ENCODE measurements around the gene ERAL1. TPM values are rescaled to one million over a fixed set of nuclear protein-coding genes. Genes with fewer than 3 reads are reported as not detected.

The ERAL1 gene
- total and polyA plus RNA-seq, 2 of the 8 experiments (the other 6 are each of a cell fraction or from before 2014, with no cell fraction given), result 67.8 to 122 TPM

GRCh38 chr17:28902819-28903545 lies 48.2 kb downstream of the ERAL1 start, which contains the start of gene DHRS13:
Gene DHRS13 (minus strand): TSS chr17:28903079. CDS start chr17:28902944, 135 bp downstream.
- Histone ChIP-seq H3K4me3 (ENCODE audit: extremely low read depth in 1 of 4, insufficient read depth in 2 of 4, low read depth in 3 of 4, low read length in 4 of 4) (peak within 1 kb of the TSS; percentile 52 to 85 (median 72)), H3K79me2 (ENCODE audit: control insufficient read depth in 1 of 2, insufficient read depth in 2 of 2, low read length in 2 of 2) (peaks cover 0 to 3% of the 10 kb centered on the region in 2 experiments; a peak in 2 of 4 replicates), H4K5ac (ENCODE audit: insufficient read length, low read depth, low read length) (no peak within 1 kb of the TSS), H2BK5ac (ENCODE audit: low read depth, low read length) (peak within 1 kb of the TSS; percentile 46; the same call in 1 of the 2 replicates), H3K27me3 (replicated peaks in 1 of 4; ENCODE audit: control insufficient read depth in 3 of 4, extremely low read depth in 1 of 4, insufficient read depth in 3 of 4, low read length in 3 of 4) (no peaks in the 10 kb centered on the region), H3K9me3 (ENCODE audit: insufficient read depth in 2 of 2, low read depth in 1 of 2, low read length in 1 of 2) (no peaks in the 10 kb centered on the region), H2BK120ac (replicated peaks; ENCODE audit: low read depth, low read length) (no peak within 1 kb of the TSS), H3K36me3 (ENCODE audit: control insufficient read depth in 2 of 4, insufficient read depth in 4 of 4, low read length in 3 of 4) (peaks cover 17 to 24% (median 21%) of the 10 kb centered on the region in 4 experiments; a peak in 7 of 8 replicates), H4K8ac (ENCODE audit: extremely low read depth, insufficient read depth, low read length) (peak within 1 kb of the TSS; percentile 92), H3K79me1 (ENCODE audit: low read depth, low read length) (peaks cover 3% of the 10 kb centered on the region), H2AFZ (ENCODE audit: low read length) (no peak within 1 kb of the TSS), H3K18ac (ENCODE audit: extremely low read depth, low read length) (peak within 1 kb of the TSS; percentile 91), H3K27ac (ENCODE audit: low read depth, low read length) (peak within 1 kb of the TSS; percentile 54), H3K23ac (ENCODE audit: insufficient read length) (no peak within 1 kb of the TSS), H2BK12ac (ENCODE audit: low read depth, low read length) (peak within 1 kb of the TSS; percentile 63; the same call in 1 of the 2 replicates), H3K14ac (ENCODE audit: insufficient read length) (no peak within 1 kb of the TSS), H4K20me1 (replicated peaks in 1 of 2; ENCODE audit: control insufficient read depth in 1 of 2, insufficient read depth in 2 of 2, low read length in 2 of 2) (peaks cover 2 to 6% of the 10 kb centered on the region in 2 experiments), H3K9ac (replicated peaks in 1 of 4; ENCODE audit: extremely low read depth in 1 of 4, low read depth in 3 of 4, low read length in 3 of 4) (peak within 1 kb of the TSS; percentile 35 to 84 (median 71)), H3K23me2 (ENCODE audit: low read depth, low read length) (peaks cover 8% of the 10 kb centered on the region; the same call in 1 of the 2 replicates), H3K4ac (replicated peaks; ENCODE audit: insufficient read length, low read depth, low read length) (peak within 1 kb of the TSS; percentile 87), H2AK5ac (ENCODE audit: low read depth, low read length) (peak within 1 kb of the TSS; percentile 68), H2BK15ac (ENCODE audit: low read length) (no peak within 1 kb of the TSS), H3K4me2 (ENCODE audit: insufficient read depth in 1 of 2, low read depth in 2 of 2, low read length in 2 of 2) (peak within 1 kb of the TSS; percentile 70 to 88), H3K4me1 (replicated peaks in 1 of 4; ENCODE audit: control insufficient read depth in 3 of 4, insufficient read depth in 4 of 4, low read length in 3 of 4) (peaks cover 0 to 9% (median 5%) of the 10 kb centered on the region in 4 experiments; a peak in 5 of 7 replicates), H4K91ac (replicated peaks; ENCODE audit: insufficient read length, low read length) (peak within 1 kb of the TSS; percentile 34), H3K56ac (replicated peaks; ENCODE audit: insufficient read length, low read depth, low read length) (peak within 1 kb of the TSS; percentile 86), H2BK20ac (ENCODE audit: low read length) (0 out of 2 replicates have a peak within 1 kb of the TSS, but pooled peaks have one; percentile 82)
- DNase-seq (ENCODE audit: low read depth in 1 of 2, low spot score in 2 of 2) (peak; percentile 87 to 97), FAIRE-seq (no peak)
- ChIA-PET POLR2A (ENCODE audit: partially characterized antibody) (interaction anchor here (1.2 to 7.7 kb wide), 9 partner anchors 9 to 183 kb away, joined by 4 to 71 read pairs (median 7); partner anchors contain the start of genes NEK8, RPL23A and TLCD1), CTCF (ENCODE audit: partially characterized antibody) (interaction anchor here (0.6 to 5.6 kb wide), 29 partner anchors 9 to 218 kb away, joined by 3 to 45 read pairs (median 4); partner anchors contain the start of genes FAM222B, NEK8 and TLCD1)
- 3% methylated on average over 52 of the region's 55 CpGs; no CpG with 5 or more reads in 1 of the 2 experiments for WGBS, 2 experiments (ENCODE audit: extremely low coverage in 1 of 2, insufficient coverage in 1 of 2, insufficient read length in 1 of 2, insufficient replicate concordance in 2 of 2, low coverage in 1 of 2, low lambda C conversion rate in 2 of 2, missing lambda C conversion rate in 1 of 2)
- TF ChIP-seq BRCA1 (IDR thresholded peaks at IDR 0.05; ENCODE audit: low read depth, low read length) (no peak), NANOG (IDR thresholded peaks at IDR 0.05; ENCODE audit: insufficient read depth, low read depth, low read length, poor library complexity, severe bottlenecking) (peak; percentile 61)

Data from H1 (cell line).